Panc1 (cell line): ENCODE measurements around the gene KRT77. TPM values are rescaled to one million over a fixed set of nuclear protein-coding genes. Genes with fewer than 3 reads are reported as not detected.

ENCODE experiments used
- ATAC-seq: fragments of 200-7000 bp; cut with Tn5 transposase; 2 replicates; pipeline ENCODE4 v1.9.1; 2020; ENCODE audit warnings: mild to moderate bottlenecking, moderate library complexity
- BruUV-seq: library from RNA; stranded (reverse); fragments of 400-500 nt; replicated peaks from 2 replicates; lab custom pipeline; 2021; lab: Mats Ljungman, UMichigan
- CTCF ChIA-PET: fragments of 300-600 bp; sonication (Branson Sonifier 250); formaldehyde crosslinking; loops from one replicate; lab custom pipeline; 2022; ENCODE audit warnings: antibody characterized with exemption; lab: Charles Lee
- POLR2A ChIA-PET: fragments of 300-600 bp; sonication (Branson Sonifier 250); formaldehyde crosslinking; loops from one replicate; lab custom pipeline; 2022; ENCODE audit warnings: antibody characterized with exemption; lab: Charles Lee
- DNase-seq: peaks from one replicate; pipeline ENCODE4 v3.0.0-alpha.2; 2010; ENCODE audit warnings: low read depth, low spot score
- H3K27ac ChIP-seq: 2 replicates; pipeline ENCODE4 v1.5.1; 2011; ENCODE audit warnings: mild to moderate bottlenecking, low read length, inconsistent platforms
- H3K27me3 ChIP-seq: fragments of 200-500 bp; sonication (Bioruptor generic); 2 replicates; pipeline ENCODE4 v1.6.0; 2014; ENCODE audit warnings: low read length, inconsistent platforms; ENCODE audit not compliant: control insufficient read depth, insufficient read depth
- H3K36me3 ChIP-seq: fragments of 200-500 bp; sonication (Bioruptor generic); 2 replicates; pipeline ENCODE4 v1.5.1; 2014; ENCODE audit warnings: inconsistent platforms, mild to moderate bottlenecking, low read length, moderate library complexity; ENCODE audit not compliant: control insufficient read depth, insufficient read depth
- H3K4me1 ChIP-seq: 2 replicates; pipeline ENCODE4 v1.5.1; 2011; ENCODE audit warnings: inconsistent platforms, mild to moderate bottlenecking, low read length, moderate library complexity; ENCODE audit not compliant: control insufficient read depth, insufficient read depth
- H3K4me3 ChIP-seq, 2 experiments: 2 replicates each; pipeline ENCODE4 v1.5.1; 2011 to 2012; ENCODE audit warnings: low read depth in 2 of 2, low read length in 2 of 2, mild to moderate bottlenecking in 2 of 2, inconsistent platforms in 1 of 2, moderate library complexity in 1 of 2
- H3K9me3 ChIP-seq: fragments of 200-500 bp; sonication (Bioruptor generic); 2 replicates; pipeline ENCODE4 v1.5.1; 2014; ENCODE audit warnings: low read depth, mild to moderate bottlenecking, inconsistent platforms, low read length, moderate library complexity; ENCODE audit not compliant: control insufficient read depth, insufficient read depth
- POLR2AphosphoS5 ChIP-seq: IDR thresholded peaks from 2 replicates; pipeline ENCODE4 v1.6.1; 2012; ENCODE audit warnings: mild to moderate bottlenecking, low read depth, low read length, moderate library complexity
- REST ChIP-seq, 2 experiments: IDR thresholded peaks; 2 replicates each; pipeline ENCODE4 v1.6.1; 2011 to 2012; ENCODE audit warnings: low read depth in 2 of 2, control low read depth in 1 of 2, low read length in 1 of 2, mild to moderate bottlenecking in 1 of 2, moderate library complexity in 1 of 2; ENCODE audit not compliant: insufficient read depth in 1 of 2
- SIN3A ChIP-seq: IDR thresholded peaks from 2 replicates; pipeline ENCODE4 v1.6.1; 2012; ENCODE audit warnings: low read depth, mild to moderate bottlenecking, low read length, moderate library complexity, borderline replicate concordance; ENCODE audit not compliant: insufficient read depth
- TCF7L2 ChIP-seq: IDR thresholded peaks from 2 replicates; pipeline ENCODE4 v1.6.1; 2011; ENCODE audit warnings: mild to moderate bottlenecking, low read depth, low read length, inconsistent platforms
- in situ Hi-C: cut with HindIII; loops from 2 replicates; pipeline ENCODE4 v1.10.0; 2016; ENCODE audit warnings: low sequenced_read_pairs, low pct_unique_long_range_greater_than_20kb
- intact Hi-C: fragments of 100-400 bp; cut with micrococcal nuclease; formaldehyde crosslinking; loops from one replicate; pipeline ENCODE4 v1.10.0; 2022; ENCODE audit not compliant: unreplicated experiment
- total RNA-seq: library from RNA; stranded (reverse); gene quantifications from one replicate; pipeline ENCODE4 v1.2.1, GENCODE V29; 2021; ENCODE audit not compliant: unreplicated experiment
- TF ChIP-seq, protein P1 (sequence below): fragments of 450-650 bp; IDR thresholded peaks from 2 replicates; pipeline ENCODE4 v1.5.1; 2017; ENCODE audit warnings: mild to moderate bottlenecking

KRT77 gene
- total RNA-seq, 1 experiment from 2014 or later: not detected

DNA sequence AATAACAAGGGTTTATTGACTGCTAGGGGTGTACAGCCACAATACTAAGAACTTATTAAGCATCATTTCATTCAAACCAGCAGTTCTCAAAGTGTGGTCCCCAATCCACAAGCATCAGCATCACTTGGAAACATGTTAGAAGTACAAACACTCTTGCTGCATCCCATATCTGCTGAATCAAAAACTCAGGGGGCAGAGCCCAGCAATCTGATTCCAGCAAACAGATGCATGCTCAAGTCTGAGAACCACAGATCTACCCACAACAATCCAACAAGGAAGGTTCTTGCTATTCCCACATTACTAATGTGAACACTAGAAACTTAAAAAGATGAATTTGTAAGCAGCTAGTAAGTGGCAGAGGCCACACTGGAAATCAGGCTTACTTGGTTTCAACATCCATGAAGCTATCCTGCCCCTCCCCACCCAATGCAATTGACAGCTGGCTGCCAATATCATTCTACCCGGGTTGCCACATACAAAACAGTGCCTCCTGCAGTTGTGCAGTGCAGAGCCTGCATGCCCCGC lies 6.2 kb downstream of the KRT77 start:
- Histone ChIP-seq H3K4me3 (no peak overlapping the region), H3K27me3 (peaks cover 9% of the 10 kb centered on the region; the same call in 1 of the 2 replicates), H3K9me3 (no peaks in the 10 kb centered on the region), H3K4me1 (no peaks in the 10 kb centered on the region), H3K36me3 (no peaks in the 10 kb centered on the region), H3K27ac (no peak overlapping the region)
- DNase-seq (no peak), ATAC-seq (no peak)
- POLR2A ChIA-PET: no interaction called here
- no TSS peak for BruUV-seq
- CTCF ChIA-PET: no interaction called here
- intact Hi-C loops: no loop called here
- in situ Hi-C loops: no loop called here
- no peak for TF ChIP-seq POLR2AphosphoS5
- TF ChIP-seq, protein P1, sequence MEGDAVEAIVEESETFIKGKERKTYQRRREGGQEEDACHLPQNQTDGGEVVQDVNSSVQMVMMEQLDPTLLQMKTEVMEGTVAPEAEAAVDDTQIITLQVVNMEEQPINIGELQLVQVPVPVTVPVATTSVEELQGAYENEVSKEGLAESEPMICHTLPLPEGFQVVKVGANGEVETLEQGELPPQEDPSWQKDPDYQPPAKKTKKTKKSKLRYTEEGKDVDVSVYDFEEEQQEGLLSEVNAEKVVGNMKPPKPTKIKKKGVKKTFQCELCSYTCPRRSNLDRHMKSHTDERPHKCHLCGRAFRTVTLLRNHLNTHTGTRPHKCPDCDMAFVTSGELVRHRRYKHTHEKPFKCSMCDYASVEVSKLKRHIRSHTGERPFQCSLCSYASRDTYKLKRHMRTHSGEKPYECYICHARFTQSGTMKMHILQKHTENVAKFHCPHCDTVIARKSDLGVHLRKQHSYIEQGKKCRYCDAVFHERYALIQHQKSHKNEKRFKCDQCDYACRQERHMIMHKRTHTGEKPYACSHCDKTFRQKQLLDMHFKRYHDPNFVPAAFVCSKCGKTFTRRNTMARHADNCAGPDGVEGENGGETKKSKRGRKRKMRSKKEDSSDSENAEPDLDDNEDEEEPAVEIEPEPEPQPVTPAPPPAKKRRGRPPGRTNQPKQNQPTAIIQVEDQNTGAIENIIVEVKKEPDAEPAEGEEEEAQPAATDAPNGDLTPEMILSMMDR: no peak
- no peak for TF ChIP-seq TCF7L2
- no peak for TF ChIP-seq SIN3A
- no peak for TF ChIP-seq REST (IDR thresholded peaks at IDR 0.05; ENCODE audit: insufficient read depth in 1 of 2, low read depth in 2 of 2, low read length in 1 of 2)

DNA sequence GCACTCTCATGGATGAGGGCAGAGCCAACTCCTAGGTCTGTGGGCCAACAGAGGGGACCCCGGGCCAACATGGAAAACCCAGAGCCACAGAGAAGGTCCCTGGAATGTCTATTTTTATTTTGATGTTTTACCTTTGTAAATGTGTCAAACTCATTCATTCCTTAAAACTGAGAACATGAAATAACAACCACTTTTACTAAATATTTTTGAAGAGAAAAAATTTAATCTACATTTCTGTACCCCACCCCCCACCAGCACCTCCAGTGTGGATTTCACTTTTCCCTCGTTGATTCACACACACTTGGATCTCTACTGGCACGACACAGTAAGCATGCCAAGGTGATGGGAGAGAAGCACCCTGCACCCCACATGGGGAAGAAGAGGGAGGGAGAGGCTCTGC lies 6.7 kb downstream of the KRT77 start:
- Histone ChIP-seq H3K36me3 (no peaks in the 10 kb centered on the region), H3K4me3 (no peak overlapping the region), H3K27ac (no peak overlapping the region), H3K4me1 (no peaks in the 10 kb centered on the region; the same call in 1 of the 2 replicates), H3K27me3 (peaks cover 13% of the 10 kb centered on the region; the same call in 1 of the 2 replicates), H3K9me3 (no peaks in the 10 kb centered on the region)
- ChIA-PET POLR2A (no interaction called here), CTCF (no interaction called here)
- DNase-seq (no peak), ATAC-seq (no peak)
- in situ Hi-C loops (no loop called here), intact Hi-C loops (no loop called here)
- TF ChIP-seq, protein P1: no peak
- TF ChIP-seq TCF7L2 (no peak), POLR2AphosphoS5 (no peak), REST (IDR thresholded peaks at IDR 0.05; ENCODE audit: insufficient read depth in 1 of 2, low read depth in 2 of 2, low read length in 1 of 2) (no peak), SIN3A (no peak)
- no TSS peak for BruUV-seq
